DMS79 (cell line): ENCODE results near the gene GGACT.
A peak's percentile ranks its signal among the peaks of the same experiment; 100 is the strongest.

Experiments
- DNase-seq: peaks from one replicate; lab custom pipeline; 2025; lab: John Stamatoyannopoulos, UW

The GGACT gene

GRCh38 chr13:100547791-100548201 lies 40.8 kb downstream of the GGACT start:
- no peak for DNase-seq

- no peak for DNase-seq
Measured at GRCh38 chr13:100546713-100547405, 41.7 kb downstream of the GGACT start.

- no peak for DNase-seq
Measured at GRCh38 chr13:100545684-100546061, 42.9 kb downstream of the GGACT start.

GRCh38 chr13:100544866-100545683 lies 43.5 kb downstream of the GGACT start:
- no peak for DNase-seq

- DNase-seq, result no peak
Measured at GRCh38 chr13:100543872-100544602, 44.6 kb downstream of the GGACT start.

GRCh38 chr13:100542826-100543156 lies 45.8 kb downstream of the GGACT start:
- peak; percentile 78 for DNase-seq

GRCh38 chr13:100541897-100542825 lies 46.4 kb downstream of the GGACT start:
- DNase-seq, result peak; percentile 63

GRCh38 chr13:100540621-100541020 lies 48.0 kb downstream of the GGACT start:
- no peak for DNase-seq

GRCh38 chr13:100537951-100538462 lies 50.6 kb downstream of the GGACT start:
- DNase-seq, result no peak

GRCh38 chr13:100537486-100537885 lies 51.1 kb downstream of the GGACT start:
- DNase-seq, result no peak

- DNase-seq, result no peak
Measured at GRCh38 chr13:100536643-100537180, 51.9 kb downstream of the GGACT start.

GRCh38 chr13:100535426-100536135 lies 53.0 kb downstream of the GGACT start:
- no peak for DNase-seq

- no peak for DNase-seq
Measured at GRCh38 chr13:100534911-100535310, 53.7 kb downstream of the GGACT start.

- no peak for DNase-seq
Measured at GRCh38 chr13:100534147-100534843, 54.3 kb downstream of the GGACT start.

- peak; percentile 93 for DNase-seq
Measured at GRCh38 chr13:100533588-100534041, 55.0 kb downstream of the GGACT start.

GRCh38 chr13:100532836-100533435 lies 55.7 kb downstream of the GGACT start:
- DNase-seq, result no peak

- no peak for DNase-seq
Measured at GRCh38 chr13:100532090-100532766, 56.4 kb downstream of the GGACT start.

GRCh38 chr13:100530671-100531213 lies 57.8 kb downstream of the GGACT start:
- no peak for DNase-seq
